DLD1 (cell line): Measurements from ENCODE around the gene MYBPH.

Experiments used
- in situ Hi-C: cut with HindIII; loops from 2 replicates; pipeline ENCODE4 v1.10.0; 2017; ENCODE audit warnings: low sequenced_read_pairs

MYBPH gene, protein sequence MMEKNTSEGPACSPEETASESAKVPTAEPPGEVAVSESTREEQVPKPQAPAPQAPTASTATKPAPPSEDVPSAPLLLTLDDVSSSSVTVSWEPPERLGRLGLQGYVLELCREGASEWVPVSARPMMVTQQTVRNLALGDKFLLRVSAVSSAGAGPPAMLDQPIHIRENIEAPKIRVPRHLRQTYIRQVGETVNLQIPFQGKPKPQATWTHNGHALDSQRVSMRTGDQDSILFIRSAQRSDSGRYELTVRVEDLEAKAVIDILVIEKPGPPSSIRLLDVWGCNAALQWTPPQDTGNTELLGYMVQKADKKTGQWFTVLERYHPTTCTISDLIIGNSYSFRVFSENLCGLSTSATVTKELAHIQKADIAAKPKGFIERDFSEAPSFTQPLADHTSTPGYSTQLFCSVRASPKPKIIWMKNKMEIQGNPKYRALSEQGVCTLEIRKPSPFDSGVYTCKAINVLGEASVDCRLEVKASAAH

DNA sequence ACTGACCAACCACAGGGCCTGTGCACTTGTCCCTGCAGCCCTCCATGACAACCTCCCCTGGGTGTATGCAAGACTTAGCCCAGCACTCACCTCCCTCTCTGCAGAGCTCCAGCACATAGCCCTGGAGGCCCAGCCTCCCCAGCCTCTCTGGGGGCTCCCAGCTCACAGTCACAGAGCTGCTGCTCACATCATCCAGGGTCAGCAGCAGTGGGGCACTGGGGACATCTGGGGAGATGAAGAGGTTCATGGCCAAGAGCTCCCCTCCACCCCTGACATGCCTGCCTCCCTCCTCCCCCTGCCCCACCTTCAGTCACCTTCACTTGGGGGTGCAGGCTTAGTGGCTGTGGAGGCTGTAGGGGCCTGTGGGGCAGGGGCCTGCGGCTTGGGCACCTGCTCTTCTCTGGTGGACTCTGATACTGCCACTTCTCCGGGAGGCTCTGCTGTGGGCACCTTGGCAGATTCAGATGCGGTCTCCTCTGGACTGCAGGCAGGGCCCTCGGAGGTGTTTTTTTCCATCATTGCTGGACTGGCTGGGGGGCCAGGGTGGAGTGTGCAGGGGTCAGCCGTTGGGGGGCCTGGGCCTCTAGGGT is at the start of gene MYBPH:
Gene MYBPH, minus strand, starts transcription at position 590 of the 590 bp plus-strand sequence. Its CDS starts 71 bp downstream, at position 519.
- in situ Hi-C loops: no loop called here

DNA sequence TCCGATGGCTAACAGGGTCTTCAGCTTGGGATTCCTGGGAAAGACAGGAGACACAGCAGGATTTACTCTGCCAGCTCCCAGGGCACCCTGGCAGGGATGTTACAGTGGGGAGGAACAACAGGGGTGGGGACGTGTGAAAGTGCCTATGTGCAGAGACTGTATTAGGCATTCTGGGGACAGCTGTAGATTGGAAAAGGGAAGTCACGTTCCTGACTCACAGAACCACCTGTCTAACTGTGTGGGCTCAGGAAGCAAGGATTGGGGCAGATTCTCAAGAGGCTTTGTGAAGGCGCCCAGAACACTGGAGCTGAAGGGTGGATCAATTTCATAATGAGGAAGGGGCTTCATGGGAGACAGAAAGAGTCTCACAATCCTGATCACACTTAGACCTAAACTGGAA is 49.4 kb upstream of the MYBPH start:
- in situ Hi-C loops: no loop called here

DNA sequence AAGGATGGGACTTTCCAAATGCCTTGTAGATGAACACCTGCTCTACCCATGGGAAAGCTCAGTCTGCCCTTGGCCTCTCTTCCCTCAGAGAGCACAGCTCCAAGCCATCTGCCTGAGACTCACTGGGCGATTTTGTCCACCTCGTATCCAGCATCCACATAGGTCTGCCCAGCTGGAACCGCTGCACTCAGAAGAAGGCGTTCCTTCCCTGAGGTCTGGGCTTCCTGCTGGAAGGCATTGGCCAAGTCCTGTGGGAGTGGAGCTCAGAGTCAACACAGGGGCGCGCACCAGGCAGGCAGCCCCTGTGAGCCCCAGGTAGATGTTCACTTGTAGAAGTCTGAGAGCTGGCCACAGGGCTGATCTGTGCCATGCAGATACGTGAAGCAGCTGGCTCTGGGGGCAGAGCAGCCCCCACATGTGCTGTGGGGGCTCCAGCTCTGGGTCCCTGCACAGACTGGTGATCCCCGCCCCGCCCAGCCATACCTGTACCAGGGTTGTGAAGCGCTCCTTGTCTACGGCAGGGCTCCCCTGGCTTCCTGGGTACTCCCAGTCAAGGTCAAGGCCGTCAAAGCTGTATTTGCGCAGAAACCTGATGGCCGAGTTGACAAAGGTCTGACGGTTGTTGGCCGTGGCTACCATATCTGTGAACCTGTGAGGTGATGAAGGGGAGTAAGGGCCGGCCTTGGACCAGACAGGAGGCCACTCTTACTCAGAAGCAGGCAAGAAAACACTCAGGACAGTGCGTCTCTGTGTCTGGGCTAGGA is 47.6 kb upstream of the MYBPH start:
- in situ Hi-C loops: no loop called here

DNA sequence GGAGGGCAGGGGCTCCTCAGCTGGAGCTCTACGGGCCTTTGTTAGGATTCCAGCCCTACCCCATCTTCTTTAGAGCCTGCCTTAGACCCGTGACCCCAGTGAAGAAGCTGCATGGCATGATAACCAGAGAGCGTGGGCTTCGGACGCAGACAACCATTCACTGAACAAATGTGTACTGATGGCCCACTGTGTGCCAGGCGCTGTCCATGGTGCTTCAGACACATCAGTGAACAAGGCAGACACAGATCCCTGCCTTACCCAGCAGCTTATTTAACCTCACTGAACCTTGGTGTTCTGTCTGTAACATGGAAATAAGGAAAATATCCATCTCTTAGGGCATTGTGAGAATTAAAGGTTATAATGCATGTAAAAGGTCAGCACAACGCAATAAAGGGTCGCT is 44.3 kb upstream of the MYBPH start:
- in situ Hi-C loops: no loop called here

DNA sequence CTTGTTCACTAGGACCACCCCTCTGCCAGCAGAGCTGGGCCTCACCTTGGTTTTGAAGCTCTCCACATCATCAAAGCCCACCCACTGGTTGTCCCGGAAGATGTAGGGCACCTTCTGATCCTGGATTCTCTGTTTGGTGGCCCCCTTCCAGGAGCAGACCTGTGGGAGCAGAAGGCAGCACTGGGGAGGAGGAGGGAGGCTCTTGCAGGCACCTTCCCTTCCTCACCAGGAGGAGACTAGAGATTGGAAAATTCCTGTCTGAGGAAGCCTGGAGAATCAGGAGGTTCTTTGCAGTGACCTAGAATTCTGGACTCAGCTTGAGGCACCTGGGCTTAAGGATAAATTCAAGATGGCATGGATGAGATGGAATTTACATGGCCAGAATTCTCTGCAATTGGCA is 43.5 kb upstream of the MYBPH start:
- in situ Hi-C loops: no loop called here

DNA sequence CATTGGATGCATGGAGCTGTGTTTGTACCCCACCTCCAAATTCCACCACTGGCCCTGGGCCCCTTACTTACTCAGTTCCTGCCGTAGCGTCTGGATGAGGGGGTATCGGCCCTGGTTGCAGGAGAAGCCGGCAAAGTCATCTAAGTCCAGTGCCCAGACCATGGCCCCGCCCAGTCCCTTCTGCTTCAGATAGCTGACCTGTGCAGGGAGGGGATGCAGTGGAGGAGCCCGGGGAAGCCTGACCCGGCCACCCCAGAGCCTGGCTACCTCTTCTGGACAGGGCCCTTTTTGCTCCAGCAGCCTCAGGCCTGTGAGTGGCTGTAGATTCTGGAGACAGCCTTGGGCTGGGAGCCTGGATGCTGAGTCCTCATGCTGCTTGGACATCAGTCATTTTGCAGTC is 42.0 kb upstream of the MYBPH start:
- in situ Hi-C loops: no loop called here

DNA sequence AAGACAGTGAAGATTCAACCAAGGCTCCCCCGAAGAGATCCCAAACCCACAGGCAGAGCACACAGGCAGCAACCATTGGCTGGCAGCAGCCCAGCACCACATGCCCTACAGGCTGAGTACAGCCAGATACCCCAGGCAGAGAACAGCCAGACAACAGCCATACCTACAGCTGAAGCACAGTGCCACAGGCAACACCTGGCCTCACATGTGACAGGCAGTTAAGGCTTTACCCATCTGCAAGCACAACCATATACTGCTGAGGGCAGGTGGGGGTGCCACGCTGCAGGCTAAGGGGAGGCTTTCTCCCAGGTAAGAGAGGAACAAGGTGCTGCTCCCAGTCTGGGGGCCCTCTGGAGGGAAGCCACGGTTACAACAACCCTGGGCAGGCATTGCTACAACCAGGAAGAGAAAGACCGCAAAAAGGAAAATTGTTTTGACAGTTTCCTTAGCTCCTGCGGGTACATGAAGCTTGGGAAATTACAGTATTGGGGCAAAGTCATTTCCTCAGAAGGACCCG is 41.6 kb upstream of the MYBPH start:
- in situ Hi-C loops: no loop called here

DNA sequence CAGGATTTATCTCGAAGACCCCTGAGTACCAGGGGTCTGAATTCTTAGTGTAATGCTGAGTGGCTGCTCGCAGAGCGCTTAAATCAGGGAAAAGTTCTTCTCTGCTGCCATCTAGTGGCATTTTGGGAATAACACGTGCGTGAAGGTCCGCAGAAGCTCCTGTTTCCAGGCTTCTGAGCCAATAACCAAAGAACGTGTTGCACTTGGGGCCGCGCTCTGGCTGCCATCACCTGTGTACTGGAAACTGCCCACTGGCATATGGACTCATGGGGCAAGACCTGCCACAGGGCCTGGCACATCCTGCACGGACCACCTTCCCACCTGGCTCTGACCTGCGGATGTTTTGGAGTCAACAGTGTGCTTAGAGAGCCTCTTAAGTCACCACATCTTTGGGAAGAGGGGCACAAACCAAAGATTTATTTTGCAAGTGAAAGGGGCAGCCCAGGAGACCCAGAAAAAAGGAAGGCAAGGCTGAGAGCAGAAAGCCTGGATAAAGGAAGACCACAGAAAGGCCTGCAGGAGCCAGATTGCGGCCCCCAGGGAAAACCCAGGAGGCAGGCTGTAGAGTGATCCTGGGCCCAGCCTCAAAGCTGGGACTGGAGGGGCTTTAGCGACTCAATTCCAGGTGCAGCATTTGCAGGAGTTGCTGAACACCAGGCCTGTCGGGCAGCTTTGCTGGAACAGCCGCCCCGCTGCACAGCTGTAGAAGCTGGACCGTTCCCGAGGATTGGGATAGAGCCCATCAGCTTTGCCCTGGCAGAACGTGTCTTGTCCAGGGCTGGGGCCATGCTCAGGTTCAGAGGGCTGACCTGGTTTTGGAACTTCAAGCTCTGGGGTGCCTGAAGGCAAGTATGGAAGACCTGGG is 40.9 kb upstream of the MYBPH start:
- in situ Hi-C loops: no loop called here

DNA sequence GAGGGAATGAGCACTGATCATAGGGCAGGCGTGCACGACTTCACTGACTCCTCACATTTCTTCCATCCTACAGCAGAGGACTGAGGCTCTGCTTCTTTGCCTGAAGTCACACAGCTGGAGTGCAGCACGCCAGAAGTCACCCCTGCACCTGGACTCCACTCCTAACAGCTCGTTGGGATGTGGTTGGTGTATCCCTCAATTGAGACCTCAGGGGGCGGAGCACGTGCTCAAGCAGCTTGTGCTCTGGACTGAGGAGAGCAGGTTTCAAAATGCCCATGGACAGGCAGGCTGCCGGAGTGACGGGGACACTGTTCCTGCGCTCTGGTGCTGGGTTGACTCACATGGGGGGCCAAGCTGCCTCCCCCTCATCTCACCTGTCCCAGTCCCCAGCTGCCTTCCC is 39.9 kb upstream of the MYBPH start:
- in situ Hi-C loops: no loop called here

DNA sequence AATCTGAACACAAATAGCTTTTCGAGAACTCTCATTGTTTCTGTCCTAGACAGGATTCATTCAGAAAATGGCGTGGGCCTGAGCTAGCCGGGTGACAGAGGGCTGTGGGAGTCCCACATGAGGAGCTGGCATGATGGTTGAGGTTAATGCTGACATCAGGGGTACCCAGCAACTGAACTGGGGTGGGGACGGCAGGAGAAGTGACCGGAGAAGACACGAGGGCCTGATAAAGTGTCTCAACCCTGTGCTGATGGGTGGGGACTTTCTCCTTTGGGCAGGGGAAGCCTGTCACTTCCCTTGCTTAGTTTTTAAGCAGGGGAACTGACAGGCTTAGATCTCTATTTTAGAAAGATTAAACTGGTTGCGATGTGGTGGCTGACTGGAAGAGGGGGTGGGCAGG is 39.2 kb upstream of the MYBPH start:
- in situ Hi-C loops: no loop called here

DNA sequence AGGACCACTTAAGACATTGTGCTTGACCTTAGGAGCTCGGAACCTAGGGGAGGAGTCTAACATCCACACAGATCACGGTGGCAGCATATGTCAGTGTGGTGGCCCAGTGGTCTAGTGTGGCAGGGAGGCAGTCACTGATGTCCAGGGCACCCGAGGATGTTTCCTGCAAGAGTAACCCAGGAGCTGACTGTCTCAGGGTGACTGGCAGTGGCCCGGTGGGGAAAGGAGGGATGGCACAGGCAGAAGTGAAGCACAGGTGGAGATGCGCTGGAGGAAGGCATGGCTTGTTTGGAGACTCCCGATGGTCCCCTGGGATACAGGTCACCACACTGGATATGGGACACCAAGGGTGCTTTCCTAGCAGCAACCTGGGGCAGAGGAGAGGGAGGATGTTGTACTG is 37.5 kb upstream of the MYBPH start:
- in situ Hi-C loops: no loop called here

DNA sequence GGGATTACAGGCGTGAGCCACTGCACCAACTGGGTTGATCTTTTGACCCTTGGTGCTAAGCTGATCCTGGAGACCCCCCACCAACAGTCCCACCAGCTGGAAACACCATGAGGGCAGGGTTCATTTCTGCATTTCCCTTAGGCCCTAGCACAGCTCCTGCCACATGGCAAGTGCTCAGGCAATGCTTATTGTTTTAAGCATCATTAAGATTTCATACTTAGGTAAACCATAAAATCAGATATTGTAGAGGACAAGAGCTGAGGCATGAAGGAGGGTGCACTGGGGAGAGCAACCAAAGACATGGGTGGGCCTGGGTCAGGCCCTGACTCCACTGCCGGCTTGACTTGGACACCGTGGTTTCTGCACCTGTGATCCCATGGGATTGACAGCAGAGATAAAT is 36.2 kb upstream of the MYBPH start:
- in situ Hi-C loops: no loop called here

DNA sequence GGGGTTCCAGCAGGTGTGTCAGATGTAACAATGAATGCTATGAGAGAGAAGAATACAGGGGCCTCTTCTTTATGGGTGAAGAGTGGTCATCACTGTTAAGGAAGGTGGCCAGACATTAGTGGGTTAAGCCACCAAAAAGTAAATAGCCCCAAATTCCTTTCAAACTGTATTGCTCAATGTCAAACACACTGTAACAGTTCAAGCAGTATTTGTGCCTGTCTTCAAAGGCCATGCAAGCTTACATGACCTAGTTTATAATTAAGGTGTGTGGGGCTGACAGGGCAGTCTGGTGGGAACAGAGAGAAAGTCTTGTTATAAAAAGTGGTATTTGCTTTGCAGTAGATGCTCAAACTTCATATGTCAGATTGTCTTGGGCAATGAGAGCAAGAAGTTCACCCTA is 35.4 kb upstream of the MYBPH start:
- in situ Hi-C loops: no loop called here

DNA sequence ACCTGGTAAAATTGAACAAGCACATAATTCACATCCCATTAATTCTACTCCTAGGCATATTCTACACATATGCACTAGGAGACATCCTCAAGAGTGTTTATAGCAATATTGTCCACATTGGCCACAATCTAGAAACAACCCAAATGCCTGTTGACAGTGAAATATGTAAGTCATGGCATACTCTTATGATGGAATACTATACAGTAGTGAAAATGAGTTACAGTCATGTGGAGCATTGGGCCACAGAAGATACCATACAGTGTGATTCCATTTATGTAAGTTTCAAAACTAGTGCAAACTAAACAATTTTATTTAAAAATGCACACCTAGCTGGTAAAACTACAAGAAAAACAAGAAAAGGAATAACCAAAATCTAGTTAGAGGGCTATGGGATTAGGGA is 34.7 kb upstream of the MYBPH start:
- in situ Hi-C loops: no loop called here

DNA sequence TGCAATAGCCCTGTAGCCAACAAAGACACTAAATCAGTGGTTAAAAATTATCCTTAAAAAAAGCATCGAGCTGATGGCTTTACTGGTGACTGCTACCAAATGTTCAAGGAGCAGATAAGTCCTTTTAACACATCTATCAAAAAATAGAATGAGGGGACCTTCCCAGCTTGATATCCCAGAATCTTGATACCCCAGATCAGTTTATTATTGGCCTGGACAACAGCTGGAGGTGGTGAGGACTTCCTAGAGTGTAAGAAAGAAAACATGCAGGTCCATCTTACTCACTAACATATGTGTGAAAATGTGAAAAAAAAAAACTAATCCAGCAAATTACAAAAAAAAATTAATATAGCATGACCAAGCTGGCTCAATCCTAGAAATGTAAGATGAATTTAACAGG is 32.6 kb upstream of the MYBPH start:
- in situ Hi-C loops: no loop called here

DNA sequence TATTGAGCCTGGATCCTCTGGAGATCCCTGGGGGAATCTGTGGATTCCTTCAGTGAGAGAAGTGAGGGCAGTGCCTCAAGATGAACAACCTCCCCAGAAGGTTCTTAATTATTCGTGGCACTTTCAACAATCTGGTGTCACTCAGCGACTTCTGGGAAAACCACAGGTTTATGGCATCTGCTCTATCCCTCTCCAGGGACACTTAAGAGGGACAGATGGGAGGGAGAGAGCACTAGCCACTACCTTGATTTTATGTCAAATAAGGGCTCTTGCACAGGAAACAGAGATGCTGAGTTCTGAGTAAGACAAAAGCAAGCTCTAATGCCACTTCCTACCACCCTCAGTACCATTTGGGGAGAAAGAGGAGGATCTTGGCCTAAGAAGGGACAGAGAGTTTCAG is 32.1 kb upstream of the MYBPH start:
- in situ Hi-C loops: no loop called here

DNA sequence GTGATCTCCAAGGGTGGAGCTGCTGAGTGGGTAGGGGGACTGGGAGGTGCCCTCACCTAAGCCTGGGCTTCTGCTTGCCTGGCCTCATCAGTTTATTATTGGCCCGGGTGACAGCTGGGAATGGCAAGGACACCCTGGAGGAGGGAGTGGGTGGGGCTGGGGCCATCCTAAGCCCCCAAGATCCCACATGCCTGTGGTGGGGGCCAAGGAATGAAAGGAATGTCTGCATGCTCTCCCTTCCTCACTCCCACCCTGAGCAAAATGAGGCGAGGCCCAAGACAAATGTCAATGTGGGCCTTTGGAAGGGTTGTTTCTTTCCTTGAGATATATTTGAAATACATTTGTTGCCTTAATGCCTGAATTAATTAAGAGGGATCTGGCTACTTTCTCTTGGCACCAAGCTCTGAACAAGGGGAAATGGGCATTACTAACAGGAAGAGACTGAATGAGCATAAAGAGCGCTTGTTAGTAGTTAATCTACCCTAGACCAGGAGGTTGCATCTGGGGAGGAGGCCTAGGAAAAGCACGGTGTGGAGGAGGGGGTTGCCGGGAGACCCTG is 30.6 kb upstream of the MYBPH start:
- in situ Hi-C loops: no loop called here

DNA sequence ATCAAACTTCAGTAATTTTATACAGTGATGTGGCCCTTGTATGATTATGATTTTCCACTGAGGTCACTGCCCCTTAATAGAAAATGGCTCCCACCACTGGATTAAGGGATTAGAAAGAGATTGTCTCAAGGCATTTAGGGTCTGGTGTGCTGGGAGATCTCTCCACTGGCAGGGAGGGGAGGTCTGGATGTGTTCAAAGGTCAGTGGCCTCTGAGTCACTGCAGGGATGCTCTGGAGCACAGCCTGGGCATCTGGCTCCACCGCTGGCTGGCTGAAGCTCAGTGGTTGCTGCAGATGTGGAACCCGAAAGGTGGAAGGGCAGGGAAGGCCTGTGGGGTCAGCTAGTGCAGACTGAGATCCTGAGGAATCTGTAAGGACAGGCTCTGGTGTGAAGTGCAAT is 29.1 kb upstream of the MYBPH start:
- in situ Hi-C loops: no loop called here

DNA sequence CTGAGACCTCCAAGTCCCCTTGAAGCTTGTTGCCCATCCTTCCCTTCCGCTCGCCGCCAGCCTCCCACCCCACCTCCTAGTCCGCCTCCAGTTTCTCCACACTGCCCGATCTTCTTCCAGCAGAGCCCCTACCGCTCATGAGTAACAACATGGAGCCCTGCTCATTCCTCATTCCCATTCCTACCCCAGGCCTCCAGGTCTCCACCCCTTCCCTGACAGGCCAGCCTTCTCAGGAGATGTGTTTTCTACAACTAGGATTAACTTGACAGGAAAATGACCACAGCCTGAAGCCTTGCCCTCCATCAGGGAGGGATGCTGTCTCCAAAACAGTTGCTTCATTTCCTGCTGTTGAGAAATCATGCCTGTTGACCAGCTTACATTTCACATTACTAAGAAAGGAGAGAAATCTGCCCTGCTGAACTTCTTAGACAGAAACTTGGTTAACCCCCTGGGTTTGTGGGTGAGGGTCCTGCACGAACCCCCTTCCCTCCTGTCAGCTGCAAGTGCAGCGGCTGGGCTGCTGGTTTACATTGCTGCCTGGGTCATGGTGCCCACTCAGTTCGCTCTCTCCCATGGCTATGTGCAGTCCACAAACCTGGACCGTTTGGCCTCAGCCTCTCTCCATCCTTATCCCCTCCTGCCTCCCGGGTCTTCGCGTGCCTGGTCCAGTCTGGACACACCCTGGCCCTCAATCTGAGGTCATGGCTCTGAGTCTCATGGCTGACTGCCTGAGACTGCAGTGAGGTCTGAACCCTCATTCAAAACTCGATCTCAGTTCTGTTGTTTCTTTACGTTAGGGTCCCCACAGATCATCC is 27.0 kb upstream of the MYBPH start:
- in situ Hi-C loops: no loop called here
